NCI-H748 (cell line): ENCODE measurements around the gene TBC1D23.
"Not testable (repeated sequence)": the region's sequence is repeated elsewhere in the genome, so short reads cannot be mapped to it uniquely, and the experiment has no call there.

Source experiments
- DNase-seq: peaks from one replicate; lab custom pipeline; 2025; ENCODE audit not compliant: unreplicated experiment; lab: John Stamatoyannopoulos, UW

The TBC1D23 gene

DNA sequence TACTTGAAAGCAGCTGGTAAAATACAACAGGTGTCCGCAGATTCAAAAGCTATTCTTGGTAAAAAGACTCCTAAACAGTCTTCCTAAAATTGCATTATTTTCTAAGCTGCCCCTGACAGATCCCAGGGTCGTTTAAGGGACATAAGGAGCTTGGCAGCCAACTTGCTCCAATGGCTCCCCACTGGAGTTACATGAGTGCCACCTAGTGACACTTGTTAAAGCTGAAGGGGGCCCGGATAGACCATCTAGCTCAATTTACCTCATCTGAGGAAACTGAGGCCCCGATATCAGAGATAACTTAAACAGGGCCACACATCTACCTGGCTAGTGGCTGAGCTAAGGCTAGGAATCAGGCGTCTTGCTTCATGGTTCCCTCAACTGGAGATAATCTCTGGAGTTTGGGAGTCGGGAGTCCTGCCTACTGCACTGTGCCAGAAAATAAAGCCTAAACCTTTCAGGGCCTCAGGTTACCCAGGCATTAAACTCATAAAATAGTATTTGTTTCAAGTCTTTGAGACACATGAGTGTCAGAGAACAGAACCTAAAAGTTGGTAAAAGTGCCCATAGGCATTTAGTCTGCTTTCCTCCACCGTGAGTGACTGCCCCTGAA, 6.5 kb upstream of the TBC1D23 start:
- peak; percentile 68 for DNase-seq

DNA sequence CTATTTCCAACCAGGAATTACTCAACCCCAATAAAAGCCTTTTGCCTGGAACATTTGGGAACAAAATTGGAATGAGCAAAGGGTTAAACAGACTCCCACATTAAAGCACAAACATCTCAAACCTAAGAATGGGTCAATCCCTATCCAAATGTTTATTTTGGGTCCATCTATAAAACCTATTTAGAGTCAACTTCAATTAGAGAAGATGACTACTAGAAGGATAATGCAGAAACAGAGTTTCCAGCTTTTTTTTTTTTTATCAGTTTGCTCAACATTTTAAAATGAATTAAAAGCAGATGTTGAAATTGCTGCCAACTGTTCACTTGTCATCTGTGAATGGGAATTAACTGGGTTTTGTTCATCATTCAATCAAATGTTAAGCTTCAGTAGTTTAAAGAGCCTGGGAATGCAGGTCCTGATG, 4.1 kb upstream of the TBC1D23 start:
- DNase-seq, result peak; percentile 8

DNA sequence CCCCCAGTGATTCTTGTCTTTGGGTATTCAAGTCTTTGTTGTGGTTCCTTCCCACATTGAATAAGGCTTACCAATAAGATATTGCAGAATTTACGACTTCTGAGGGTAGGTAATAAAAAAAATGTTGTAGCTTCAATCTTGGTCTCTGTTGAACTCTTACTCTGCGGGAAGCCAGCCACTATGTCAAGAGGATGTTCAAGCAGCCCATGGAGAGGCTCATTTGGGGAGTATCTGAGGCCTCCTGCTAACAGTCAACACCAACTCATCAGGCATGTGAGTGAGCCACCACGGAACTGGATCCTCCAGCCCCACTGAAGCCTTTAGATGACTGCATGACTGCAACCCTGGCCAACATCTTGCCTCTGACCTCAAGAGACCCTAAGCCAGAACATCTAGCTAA, 3.2 kb upstream of the TBC1D23 start:
- no peak for DNase-seq

DNA sequence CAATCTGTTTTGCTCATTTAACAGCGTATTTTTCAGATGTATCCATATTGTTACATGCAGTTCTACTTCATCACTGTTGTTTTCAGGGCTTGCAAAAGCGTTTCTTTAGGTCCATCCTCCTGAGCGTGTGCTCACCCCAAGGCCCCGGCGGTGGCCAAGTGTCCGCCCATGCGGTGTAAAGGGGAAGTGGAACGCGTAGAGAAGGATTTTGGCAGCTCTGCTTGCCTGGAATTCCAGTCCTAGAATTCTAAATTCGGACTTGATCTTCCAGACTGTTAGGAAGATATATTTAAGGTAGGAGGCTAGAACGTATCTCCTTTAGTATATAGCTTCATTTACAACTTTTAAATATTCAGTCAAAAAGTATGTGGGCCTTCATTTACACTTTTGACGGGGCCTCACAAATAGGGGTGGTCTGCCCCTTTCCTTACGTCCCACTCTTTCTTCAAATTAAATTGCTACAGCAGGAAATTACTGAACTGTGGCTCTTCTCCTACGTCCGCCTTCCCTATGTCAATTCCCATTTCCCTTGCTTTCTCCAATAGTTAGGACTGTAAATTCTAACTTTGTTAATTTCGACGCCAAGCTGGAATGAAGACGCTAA, 609 bp upstream of the TBC1D23 start:
- DNase-seq, result peak; percentile 50

DNA sequence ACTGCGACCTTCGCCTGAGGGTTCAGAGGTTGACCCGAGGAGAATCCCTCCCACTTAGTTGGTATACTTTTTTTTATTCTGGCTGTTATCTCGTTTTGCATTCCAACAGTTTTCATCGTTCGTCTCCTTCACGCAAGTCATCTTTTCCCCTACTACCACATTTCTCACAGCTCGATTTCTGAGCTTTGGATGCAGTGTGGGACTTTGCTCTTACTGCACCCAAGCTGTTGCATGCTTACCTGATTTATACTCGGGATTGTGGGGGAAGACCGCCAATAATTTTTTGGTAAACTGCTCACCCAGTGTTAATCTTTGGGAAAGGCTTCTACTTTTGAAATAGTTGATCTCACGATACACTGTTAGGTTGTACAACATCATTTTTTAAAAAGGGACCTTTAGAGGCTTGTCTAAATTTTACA, 702 bp downstream of the TBC1D23 start:
- peak; percentile 22 for DNase-seq

DNA sequence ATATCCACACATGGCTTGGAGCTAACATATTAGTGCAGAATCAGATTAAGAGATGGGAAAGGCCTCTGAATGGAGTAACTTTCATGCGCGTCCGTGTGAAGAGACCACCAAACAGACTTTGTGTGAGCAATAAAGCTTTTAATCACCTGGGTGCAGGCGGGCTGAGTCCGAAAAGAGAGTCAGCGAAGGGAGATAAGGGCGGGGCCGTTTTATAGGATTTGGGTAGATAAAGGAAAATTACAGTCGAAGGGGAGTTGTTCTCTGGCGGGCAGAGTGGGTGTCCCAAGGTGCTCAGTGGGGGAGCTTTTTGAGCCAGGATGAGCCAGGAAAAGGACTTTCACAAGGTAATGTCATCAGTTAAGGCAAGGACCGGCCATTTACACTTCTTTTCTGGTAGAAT, 2.1 kb downstream of the TBC1D23 start:
- DNase-seq, result not testable (repeated sequence)

DNA sequence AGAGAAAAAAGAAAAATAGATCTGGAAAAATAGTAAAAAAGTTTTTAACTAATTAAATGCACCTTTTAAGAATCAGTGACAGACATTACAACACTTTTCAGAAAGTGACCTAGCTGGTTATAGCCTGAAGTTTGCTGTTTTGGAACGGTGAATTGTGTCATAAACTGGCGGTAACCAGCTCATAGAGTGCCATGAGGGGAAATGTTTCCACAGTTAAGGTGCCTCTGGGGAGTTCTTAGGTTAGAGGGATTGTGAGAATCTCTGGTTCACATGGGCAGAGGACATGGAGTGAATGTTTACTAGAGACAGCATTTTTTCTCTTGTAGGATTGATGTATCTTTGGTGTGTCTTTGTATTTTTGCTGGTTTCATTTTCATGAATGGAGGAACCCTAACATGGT, 2.8 kb downstream of the TBC1D23 start:
- no peak for DNase-seq

DNA sequence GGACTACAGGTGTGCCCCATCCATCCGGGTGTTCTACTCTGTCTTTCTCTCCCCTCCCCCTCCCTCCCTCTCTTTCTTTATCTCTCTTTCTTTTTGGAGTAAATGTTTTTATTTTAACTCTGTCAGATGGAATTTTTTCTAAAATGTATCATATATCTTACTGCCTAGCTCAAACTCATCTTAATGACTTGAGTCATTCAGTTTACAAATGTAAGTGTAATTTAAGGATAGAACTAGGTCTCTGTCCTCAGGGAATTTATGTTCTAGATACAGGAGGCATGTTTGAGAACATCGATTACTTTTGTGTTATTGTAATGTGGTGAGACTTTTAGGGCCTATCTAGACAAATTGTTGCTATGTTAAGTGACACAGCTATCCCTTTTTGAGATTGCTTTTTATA, 3.5 kb downstream of the TBC1D23 start:
- no peak for DNase-seq

DNA sequence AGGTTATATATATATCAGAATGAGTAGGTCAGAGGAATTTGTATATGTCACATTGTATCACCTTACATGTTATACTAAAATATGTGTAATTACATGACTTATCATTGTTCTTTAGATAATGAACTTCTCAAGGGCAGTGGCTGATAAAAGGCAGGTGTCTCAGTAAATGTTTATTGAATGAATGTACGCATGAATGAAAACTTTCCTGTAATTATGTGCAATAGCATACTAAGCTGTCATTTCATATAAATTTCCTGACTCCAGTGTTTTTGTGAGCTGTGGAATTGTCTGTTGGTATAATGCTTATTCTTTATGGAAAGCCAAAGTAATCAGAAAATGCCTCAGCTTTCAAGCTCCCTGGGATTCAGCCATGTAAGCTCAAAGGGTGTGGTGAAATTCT, 4.2 kb downstream of the TBC1D23 start:
- peak; percentile 74 for DNase-seq

DNA sequence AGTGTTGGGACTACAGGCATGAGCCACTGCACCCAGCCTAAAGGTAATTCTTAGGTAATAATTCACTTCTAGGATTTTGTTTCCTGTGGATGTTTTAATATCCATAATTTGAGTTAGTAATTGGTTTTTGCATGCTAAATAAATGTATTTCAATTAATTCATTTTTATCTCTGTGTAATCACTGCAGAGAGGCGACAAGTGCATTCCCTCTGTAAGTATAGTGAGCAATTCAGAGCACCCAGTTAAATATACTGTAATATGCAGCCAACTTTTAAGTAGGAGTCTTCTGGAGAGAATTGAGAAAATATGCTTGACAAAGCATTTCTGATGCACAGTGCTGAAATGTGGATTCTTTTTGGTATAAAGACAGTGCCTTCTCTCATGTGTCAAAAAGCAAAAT, 5.7 kb downstream of the TBC1D23 start:
- no peak for DNase-seq

DNA sequence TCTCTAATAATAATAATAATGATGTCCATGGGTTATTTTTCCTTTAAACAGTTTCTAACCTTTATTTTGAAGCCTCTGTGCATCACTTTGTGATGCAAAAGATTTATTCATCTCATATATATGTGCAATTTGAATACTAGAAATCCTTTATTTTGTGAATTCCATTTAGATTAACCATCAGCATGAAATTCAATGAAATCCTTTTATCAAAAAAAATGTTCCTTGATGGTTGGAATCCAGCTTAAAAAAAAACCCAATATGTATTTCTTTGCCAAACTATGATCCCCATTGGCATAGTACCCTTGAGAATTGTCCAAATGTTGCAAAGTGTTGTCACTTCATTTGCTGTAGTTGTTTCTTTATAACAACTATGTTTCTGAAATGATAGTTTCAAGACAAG, 7.4 kb downstream of the TBC1D23 start:
- DNase-seq, result no peak

DNA sequence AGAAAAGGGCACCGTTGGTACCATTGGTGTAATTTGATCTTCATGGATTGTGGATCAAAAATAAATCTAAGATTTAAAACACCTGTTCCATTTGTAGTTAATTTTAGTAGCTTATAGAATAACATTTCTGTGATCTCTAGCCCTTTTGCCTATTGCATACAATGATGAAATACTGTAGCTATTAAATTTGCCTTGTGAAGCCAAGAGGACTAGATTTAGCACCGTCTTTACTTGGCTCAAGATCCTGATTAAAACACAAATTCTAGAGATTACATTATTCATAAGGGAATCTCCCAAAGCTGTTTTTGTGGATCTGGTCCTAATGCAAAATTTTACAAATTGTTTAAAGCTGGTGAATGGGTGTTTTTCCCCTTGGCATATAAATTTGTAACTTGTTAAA, 8.2 kb downstream of the TBC1D23 start:
- DNase-seq, result no peak

DNA sequence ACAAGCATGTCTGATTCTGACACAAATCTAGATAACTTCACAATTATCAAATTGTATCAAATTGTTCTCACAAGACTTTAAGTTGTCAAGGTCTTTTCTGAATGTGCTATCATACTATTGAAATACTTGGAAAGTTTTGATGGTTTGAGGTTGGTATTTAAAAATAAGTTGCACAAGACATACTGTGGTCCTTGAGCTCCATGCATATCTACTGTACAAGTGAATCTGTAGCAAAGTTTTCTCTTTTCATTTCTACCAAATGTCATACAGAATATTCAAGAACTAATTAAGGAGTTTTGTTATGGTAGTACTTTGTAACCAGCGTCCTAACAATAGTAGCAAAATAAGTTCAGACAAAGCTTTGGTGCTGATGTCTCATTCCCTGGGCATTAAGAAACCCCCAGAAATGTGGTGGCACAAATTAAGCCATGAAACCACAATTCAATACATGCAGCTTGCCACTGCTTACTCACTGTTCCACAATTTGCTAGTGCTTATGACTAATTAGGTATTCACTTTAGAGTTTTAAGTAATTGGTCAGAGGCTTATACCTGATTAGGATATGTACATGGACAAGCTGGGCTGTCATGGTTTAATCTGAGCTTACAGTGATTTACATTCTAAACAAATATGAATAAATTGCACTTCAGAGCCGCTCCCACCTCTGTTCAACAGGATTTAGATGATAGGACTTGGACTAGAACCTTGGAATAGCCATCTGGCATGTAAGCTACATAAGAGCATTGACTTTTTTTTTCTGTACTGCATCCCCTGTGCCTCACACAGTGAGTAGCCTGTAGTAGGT, 8.8 kb downstream of the TBC1D23 start:
- no peak for DNase-seq

DNA sequence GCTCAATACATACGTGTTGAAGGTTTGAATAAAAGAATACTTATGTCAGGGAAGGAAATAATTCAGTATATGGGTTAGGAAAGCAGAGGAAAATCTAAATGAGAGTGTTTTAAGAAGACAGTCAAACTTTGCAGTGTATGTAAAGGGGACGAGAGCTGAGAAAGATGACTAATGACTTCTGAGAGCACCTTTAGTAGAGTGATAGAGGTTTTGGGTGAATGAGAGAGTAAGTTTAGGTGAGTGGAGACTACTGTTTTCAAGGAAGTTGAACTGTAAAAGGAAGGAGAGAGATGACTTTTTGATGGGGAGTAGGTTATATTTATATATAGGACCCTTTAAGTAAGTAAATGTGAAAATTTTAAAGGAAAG, 9.4 kb downstream of the TBC1D23 start:
- no peak for DNase-seq

DNA sequence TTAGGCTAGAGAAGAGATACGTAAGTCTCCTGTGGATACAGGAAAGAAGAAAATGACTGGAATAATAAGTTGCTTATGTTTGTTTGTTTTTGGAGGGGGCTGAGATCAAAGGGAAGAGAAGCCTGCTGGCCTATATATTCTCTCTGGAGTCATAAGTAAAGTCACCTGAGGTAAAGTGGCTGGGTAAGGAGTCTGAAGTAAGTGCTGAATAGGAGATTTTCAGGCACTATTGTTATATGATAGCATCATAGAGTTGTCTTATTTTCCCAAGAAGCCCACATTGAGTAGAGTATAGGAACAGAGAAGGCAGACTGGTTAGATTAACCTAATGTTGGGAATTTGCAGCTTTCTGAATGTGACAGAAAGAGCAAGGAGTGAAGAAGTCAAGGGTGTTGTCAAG, 10.7 kb downstream of the TBC1D23 start:
- DNase-seq, result no peak

DNA sequence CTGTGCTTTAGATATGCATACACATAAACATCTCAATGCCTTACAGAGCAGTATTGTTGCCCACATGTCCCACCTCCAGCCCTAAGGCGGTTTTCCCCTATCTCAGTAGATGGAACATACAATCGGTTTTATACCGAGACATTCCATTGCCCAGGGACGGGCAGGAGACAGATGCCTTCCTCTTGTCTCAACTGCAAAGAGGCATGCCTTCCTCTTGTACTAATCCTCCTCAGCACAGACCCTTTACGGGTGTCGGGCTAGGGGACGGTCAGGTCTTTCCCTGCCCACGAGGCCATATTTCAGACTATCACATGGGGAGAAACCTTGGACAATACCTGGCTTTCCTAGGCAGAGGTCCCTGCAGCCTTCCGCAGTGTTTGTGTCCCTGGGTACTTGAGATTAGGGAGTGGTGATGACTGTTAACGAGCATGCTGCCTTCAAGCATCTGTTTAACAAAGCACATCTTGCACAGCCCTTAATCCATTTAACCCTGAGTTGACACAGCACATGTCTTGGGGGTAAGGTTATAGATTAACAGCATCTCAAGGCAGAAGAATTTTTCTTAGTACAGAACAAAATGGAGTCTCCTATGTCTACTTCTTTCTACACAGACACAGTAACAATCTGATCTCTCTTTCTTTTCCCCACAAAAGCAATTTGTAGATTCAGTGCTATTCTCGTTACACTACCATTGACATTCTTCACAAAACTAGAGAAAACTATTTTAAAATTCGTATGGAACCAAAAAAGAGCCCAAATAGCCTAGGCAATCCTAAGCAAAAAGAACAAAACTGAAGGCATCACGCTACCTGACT, 12.2 kb downstream of the TBC1D23 start:
- not testable (repeated sequence) for DNase-seq

DNA sequence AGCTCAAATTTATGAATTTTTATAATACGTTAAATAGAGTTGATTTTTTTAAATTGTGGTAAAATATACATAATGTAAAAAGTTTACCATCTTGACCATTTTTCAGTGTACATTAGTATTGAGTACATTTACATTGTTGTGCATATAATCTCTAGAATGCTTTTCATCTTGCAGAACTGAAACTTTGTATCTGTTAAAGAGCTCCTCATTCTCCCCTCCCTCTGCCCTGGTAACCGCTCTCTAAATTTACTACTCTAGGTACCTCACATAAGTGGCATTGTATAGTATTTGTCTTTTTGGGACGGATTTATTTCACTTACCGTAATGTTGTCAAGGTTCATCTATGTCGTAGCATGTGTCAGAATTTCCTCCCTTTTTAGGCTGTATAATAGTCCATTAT, 13.6 kb downstream of the TBC1D23 start:
- DNase-seq, result no peak

DNA sequence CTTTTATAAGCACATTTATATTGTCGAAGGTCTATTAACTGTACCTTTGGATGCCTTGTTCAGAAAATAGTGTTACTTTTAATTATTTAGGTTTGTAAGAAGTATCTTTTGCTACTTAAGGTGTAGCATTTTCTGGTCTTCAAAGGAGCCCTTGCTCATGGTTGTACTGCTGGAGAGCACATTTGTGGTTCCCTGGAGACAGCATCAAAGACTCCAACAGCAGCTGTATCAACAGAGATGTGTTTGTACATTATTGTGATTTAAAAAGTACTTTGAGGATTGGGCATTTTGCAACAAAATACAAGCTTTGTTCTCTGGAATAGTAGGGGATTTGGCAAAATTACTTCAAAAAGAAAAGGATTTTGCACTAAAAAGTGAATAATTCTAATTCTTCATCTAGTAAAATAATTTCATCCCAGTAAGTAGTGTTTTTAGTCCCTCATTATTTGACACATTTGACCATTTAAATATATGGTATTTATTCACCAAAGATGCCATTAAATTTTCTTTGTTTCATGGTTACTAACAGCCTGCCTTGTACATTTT, 16.5 kb downstream of the TBC1D23 start:
- peak; percentile 89 for DNase-seq

DNA sequence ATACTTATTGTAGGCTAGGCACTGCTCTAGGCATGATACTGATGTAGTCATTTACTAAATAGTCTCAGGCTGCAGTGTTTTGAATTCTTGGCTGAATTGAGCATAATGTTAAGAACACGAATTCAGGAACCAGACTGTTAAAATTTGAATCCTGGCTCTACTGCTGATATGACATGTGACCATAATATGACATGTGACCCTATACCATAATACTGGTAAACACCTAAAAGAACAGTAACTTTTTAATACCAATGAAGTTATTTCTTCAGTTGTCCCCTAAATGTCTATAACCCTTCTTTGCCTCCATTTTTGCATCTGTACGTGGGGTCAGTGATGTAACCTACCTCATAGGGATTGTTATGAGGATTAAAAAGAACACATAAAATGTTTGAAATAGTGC, 18.1 kb downstream of the TBC1D23 start:
- DNase-seq, result no peak

DNA sequence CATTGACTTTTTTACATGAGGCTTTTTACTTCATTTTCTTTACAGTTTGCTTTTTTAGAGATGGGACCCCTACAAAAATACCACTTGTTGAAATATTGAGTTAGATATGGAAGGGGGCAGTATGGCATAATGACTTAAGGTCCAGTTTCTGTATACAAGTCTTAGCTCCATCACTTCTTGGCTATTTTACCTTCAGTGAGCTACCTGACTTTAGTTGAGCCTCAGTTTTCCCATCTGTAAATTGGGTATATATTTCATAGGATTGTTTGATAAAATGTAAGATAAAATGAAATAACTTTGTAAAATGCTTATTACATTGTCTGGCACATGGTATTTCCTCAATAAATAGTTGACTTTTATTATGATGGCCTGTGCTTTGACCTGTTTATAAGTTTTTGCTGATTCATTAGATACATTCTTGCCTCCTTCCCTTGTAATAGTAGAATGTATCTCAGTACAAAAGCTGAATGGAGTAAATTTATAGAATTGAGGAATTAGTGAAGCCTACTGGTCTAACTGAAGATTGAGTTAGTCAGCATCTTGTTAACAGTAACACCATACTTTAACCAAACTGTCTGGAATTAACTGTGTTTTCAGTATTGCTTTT, 27.6 kb downstream of the TBC1D23 start:
- no peak for DNase-seq

DNA sequence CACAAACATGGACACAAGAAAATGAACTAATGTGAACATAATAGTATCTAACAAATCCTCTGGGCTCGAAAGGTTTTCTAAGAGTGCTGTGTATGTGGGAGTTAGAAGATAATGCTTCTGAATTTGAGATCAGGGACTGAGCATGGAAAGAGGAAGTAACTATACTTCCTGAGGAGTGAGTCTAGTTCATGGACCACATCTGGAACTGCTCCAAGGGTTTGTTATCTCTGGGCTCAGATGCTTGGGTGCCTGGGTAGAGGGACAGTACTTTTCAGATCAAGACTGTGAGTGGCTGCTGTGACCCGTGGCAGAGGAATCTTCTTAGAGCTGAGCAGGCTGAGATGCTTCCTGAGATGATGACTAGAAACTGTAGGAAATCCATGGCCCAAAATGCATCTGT, 28.5 kb downstream of the TBC1D23 start:
- DNase-seq, result no peak
